C1 segment of cervical spinal cord (tissue), 14 donors: ENCODE results near the gene ATRX.
"Not testable (repeated sequence)": the region's sequence is repeated elsewhere in the genome, so short reads cannot be mapped to it uniquely, and the experiment has no call there.

Experiments
- DNase-seq, 14 donors: peaks; one replicate each; lab custom pipeline; 2025; lab: John Stamatoyannopoulos, UW

Gene ATRX

DNA sequence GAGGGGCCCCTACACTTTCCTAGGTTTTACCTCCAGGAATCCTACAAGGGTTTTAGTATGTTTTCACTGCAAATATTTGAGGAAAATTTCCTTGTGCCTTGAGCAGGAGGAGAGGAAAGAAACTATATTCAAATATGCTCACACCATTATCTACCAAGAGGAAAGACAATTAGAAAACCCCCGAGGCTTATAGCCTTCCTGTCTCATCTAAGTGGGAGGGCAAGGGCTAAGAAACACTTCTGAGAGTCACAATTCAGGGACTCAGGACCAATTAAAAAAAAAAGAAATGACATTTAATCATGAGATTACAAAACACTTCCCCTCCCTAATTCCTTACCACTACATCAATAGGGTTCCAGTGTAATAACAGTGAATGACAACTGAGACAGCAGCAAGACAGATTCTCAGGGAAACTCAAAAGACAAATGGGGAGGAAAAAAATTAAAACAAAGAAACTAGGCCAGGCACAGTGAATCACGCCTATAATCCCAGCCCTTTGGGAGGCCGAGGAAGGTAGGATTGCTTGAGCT lies 45.6 kb downstream of the ATRX start:
- no peak for DNase-seq

DNA sequence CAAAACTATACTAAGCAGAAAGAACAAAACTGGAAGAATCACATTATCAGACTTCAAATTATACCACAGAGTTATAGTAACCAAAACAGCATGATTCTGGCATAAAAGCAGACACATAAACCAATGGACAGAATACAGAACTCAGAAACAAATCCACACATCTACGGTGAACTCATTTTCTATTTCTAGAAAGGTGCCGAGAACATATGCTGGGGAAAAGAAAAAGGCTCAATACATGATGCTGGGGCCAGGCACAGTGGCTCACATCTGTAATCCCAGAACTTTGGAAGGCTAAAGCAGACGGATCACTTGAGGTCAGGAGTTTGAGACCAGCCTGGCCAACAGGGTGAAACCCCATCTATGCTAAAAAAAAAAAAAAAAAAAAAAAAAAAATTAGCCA lies 52.7 kb downstream of the ATRX start:
- DNase-seq, result no peak

GRCh38 chrX:77731821-77732419 lies 54.1 kb downstream of the ATRX start:
- no peak for DNase-seq

- not testable (repeated sequence) for DNase-seq
Measured at GRCh38 chrX:77726095-77726494, 59.9 kb downstream of the ATRX start.

GRCh38 chrX:77723681-77724080 lies 62.3 kb downstream of the ATRX start:
- DNase-seq, result no peak

DNA sequence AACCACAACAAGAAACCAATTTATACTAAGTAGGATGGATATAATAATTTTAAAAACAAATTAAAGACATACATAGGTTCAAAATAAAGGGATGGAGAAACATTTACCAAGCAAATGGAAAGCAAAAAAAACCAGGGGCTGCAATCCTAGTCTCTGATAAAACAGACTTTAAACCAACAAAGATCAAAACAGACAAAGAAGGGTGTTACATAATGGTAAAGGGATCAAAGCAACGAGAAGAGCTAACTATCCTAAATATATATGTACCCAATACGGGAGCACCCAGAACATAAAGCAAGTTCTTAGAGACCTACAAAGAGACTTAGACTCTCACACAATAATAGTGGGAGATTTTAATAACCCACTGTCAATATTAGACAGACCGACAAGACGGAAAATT lies 66.6 kb downstream of the ATRX start:
- no peak for DNase-seq

GRCh38 chrX:77704881-77705280 lies 81.1 kb downstream of the ATRX start:
- no peak for DNase-seq

- DNase-seq, result no peak
Measured at GRCh38 chrX:77698242-77698641, 87.8 kb downstream of the ATRX start.

DNA sequence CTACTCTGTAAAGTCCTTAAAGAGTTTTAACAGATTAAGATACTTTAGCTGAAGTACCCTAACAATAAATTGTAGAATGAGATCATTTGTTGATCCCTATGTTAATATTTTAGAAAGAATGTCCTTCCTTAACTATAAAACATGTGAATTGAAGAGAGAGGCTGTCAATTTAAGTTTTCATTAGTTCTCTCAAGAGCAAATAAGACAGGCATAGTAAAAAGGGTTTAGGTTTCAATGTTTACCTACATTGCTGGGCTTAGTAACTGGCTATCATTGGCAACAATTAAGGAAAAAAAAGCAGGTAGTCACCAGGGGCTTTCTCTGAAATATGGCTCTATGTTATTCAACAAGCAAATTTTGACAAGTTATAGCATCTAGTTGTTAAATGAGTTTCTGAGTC lies 91.5 kb downstream of the ATRX start:
- no peak for DNase-seq

DNA sequence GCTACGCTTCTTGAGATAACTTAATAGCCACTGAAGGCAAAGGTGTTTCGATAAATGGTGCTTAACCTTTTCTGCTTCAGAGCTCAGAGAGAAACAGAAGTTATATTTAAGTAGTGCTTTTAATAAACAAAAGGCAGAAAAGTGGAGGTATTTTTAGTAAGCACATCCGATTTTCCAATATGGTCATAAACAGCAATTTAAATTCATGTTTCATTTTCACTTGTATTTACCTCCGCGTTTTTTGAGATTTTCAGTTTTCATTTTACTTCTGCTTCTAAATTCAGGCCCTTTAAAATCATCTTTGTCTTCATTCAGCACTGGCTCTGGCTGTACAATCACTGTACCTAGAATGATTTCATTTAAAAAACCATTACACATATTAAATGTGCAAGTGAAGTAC lies 92.4 kb downstream of the ATRX start:
- no peak for DNase-seq

- DNase-seq, result no peak
Measured at GRCh38 chrX:77691916-77692315, 94.1 kb downstream of the ATRX start.

- no peak for DNase-seq
Measured at GRCh38 chrX:77689376-77689775, 96.6 kb downstream of the ATRX start.

GRCh38 chrX:77685683-77686082 lies 100.3 kb downstream of the ATRX start:
- not testable (repeated sequence) for DNase-seq

- no peak for DNase-seq
Measured at GRCh38 chrX:77679144-77679543, 106.9 kb downstream of the ATRX start.

- no peak for DNase-seq
Measured at GRCh38 chrX:77675986-77676385, 110.0 kb downstream of the ATRX start.

DNA sequence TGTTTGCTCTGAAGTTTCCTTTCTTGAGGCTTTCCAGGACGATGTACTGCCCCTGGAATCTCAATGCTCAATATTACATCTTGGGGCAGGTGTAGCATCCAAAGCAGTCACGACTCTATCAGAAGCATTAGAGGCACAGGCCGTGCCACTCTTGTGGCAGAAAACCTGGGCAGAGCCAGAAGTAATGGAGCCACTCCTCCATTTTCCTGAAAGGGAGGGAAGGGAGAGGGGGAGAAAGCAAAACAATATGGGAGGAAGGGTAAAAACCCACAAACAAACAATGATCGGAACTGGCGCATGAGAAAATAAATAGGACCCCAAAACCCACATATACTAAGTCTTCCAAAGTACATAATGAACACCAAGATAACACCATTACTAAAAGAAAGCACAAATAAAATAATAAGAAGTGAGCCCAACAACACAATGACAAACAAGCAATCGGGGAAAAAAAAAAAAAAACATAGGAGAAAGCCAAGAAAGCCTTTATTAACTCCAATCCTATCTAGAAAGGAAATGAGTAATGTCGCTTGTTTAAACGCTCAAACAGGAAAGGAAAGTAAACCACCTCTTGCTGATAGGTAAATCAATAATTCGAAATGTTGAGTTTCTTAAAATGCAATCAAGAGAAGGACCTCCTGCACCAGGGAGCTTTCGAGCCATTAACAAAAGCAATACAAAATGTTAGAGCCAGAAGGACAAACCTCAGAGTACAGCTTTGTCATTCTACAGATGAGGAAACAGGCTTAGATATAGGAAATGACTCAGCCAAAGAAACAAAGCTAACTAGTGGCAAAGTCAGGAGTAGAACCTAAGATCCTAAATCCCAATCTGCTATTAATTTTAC lies 117.4 kb downstream of the ATRX start:
- no peak for DNase-seq

DNA sequence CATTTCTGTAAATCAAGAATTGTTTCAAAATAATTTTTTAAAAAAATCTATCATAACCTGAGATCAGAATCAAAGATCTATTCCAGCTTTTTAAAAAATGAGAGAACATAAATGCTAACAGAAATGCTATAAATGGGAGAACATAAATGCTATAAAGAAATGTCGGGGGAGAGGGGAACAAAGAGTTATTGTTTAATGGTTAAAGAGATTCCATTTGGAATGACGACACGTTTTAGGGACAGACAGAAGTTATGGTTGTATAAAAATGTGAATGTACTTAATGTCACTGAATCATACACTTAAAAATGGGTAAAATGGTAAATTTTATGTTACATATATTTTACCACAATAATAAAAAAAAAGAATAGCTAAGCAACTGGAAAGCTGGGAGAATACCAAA lies 127.1 kb downstream of the ATRX start:
- DNase-seq, result no peak

DNA sequence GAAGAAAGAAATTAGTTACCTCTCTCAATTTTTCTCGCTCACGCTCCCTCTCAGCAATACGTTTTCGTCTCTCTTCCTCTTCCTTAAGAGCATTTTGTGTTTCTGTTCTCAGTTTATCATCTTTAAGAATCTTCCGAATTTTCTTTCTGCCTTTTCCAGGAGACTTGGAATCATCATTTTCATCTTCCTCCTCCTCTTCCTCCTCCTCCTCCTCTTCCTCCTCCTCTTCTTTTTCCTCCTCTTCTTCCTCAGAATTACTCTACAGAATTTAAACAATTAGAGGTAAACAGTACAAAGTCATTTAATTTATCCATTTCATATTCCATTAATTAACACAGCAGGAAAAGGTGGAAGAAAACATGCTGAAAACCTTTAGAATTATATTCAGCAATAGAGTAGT lies 133.9 kb downstream of the ATRX start:
- no peak for DNase-seq

- no peak for DNase-seq
Measured at GRCh38 chrX:77640702-77641101, 145.3 kb downstream of the ATRX start.

DNA sequence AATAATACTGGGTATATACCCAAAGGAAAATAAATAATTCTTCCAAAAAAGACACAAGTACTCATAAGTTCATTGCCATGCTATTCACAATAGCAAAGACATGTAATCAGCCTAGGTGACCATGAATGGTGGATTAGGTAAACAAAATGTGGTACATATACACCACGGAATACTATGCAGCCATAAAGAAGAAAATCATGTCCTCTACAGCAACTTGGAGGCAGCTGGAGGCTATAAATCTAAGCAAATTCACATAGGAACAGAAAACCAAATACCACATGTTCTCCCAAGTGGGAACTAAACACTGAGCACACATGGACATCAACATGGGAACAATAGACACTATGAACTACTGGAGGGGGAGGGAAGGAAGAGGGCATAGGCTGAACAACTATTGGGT lies 146.2 kb downstream of the ATRX start:
- DNase-seq, result no peak

DNA sequence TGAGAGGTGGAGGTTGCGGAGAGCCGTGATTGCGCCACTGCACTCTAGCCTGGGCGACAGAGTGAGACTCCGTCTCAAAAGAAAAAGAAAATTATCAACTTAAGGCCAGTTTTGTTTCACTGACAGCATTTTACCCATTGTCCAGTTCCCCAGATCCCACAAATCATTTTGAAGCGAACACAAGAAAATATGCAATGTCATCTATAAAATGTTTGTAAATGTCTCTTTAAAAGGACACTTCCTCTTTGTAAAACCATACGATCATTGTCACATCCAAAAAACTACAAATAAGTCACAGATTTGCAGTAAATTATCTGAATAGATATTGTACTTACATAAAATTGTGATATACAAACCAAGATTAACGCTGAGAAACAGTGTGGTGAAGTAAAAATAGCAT lies 147.6 kb downstream of the ATRX start:
- DNase-seq, result no peak

DNA sequence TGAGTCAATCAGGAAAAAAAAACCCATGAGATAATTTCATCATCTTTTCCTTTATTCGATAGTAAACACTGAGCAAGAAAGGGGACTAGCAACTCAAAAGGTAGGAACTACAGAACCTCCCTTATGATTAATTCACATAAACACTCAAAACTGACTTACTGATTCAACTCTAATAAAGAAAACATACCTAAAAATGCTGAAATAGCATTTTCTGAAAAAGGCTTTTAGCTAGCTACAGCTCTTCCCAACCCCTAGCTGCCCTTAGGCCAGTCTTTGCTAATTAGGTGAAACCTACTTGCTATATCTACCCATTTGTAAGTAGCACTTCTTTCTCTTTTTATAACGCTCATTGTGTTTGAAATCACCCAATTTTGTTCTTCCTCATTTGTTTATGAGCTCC lies 150.6 kb downstream of the ATRX start:
- no peak for DNase-seq
